GM21367 (cell line): ENCODE measurements around the gene ALDH1A3.

Source experiments
- ATAC-seq: cut with Tn5 transposase; IDR thresholded peaks from one replicate; pipeline ENCODE4 v1.9.1; 2021; ENCODE audit not compliant: unreplicated experiment

The ALDH1A3 gene

GRCh38 chr15:100923076-100923475 lies 43.4 kb downstream of the ALDH1A3 start:
- no peak for ATAC-seq

GRCh38 chr15:100923902-100924301 lies 44.3 kb downstream of the ALDH1A3 start:
- no peak for ATAC-seq

- ATAC-seq, result no peak
Observed at GRCh38 chr15:100924436-100924835, 44.8 kb downstream of the ALDH1A3 start.

- ATAC-seq, result no peak
Observed at GRCh38 chr15:100925480-100925879, 45.8 kb downstream of the ALDH1A3 start.

- no peak for ATAC-seq
Observed at GRCh38 chr15:100926258-100926657, 46.6 kb downstream of the ALDH1A3 start.

GRCh38 chr15:100926971-100927756 lies 47.5 kb downstream of the ALDH1A3 start:
- no peak for ATAC-seq

GRCh38 chr15:100928632-100929280 lies 49.1 kb downstream of the ALDH1A3 start:
- no peak for ATAC-seq

GRCh38 chr15:100929641-100930042 lies 50.0 kb downstream of the ALDH1A3 start:
- ATAC-seq, result no peak

- ATAC-seq, result no peak
Observed at GRCh38 chr15:100930306-100930848, 50.7 kb downstream of the ALDH1A3 start.

- peak; percentile 38 for ATAC-seq
Observed at GRCh38 chr15:100931143-100931890, 51.7 kb downstream of the ALDH1A3 start.

- no peak for ATAC-seq
Observed at GRCh38 chr15:100932676-100933348, 53.2 kb downstream of the ALDH1A3 start.

- ATAC-seq, result no peak
Observed at GRCh38 chr15:100934166-100934565, 54.5 kb downstream of the ALDH1A3 start.

- ATAC-seq, result peak; percentile 28
Observed at GRCh38 chr15:100934726-100935125, 55.1 kb downstream of the ALDH1A3 start.

GRCh38 chr15:100937171-100937570 lies 57.5 kb downstream of the ALDH1A3 start:
- no peak for ATAC-seq

GRCh38 chr15:100939791-100940190 lies 60.2 kb downstream of the ALDH1A3 start:
- no peak for ATAC-seq

- ATAC-seq, result peak; percentile 61
Observed at GRCh38 chr15:100940767-100941379, 61.2 kb downstream of the ALDH1A3 start.

GRCh38 chr15:100941536-100941935 lies 61.9 kb downstream of the ALDH1A3 start:
- ATAC-seq, result peak; percentile 37

- ATAC-seq, result no peak
Observed at GRCh38 chr15:100942656-100943425, 63.2 kb downstream of the ALDH1A3 start.

- peak; percentile 45 for ATAC-seq
Observed at GRCh38 chr15:100944244-100944895, 64.7 kb downstream of the ALDH1A3 start.
